Measurements from ENCODE around the gene SLC22A31.

DNA sequence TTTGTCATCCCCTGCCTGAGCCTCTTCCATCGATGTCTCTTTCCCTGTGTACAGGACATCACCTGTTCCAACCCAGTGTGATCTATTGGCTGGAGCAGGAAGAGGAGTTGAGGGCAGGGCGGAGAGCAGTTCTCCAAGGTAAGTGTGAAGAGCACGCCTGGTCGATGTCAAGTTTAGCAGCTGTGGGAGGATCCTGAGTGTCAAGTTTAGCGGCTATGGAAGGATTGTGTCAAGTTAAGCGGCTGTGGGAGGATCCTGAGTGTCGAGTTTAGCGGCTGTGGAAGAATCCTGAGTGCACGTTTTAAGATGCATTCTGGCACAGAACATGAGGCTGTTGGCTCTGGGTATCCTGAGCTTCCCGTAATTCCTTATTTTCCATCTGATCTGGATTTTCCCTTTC, 24.3 kb upstream of the SLC22A31 start:
- TF ChIP-seq RAD21 (CRISPR knock-in tag; conservative IDR thresholded peaks at IDR 0.05 in 1 of 2, IDR thresholded peaks at IDR 0.05 in 1 of 2) (no peak), HNRNPUL1 (IDR thresholded peaks at IDR 0.05; ENCODE audit: low read length) (no peak), TAF1 (IDR thresholded peaks at IDR 0.05; ENCODE audit: control insufficient read depth, extremely low read depth, insufficient read depth, low read length, severe bottlenecking) (no peak), ZBTB5 (IDR thresholded peaks at IDR 0.05) (no peak), ETV6 (IDR thresholded peaks at IDR 0.05; ENCODE audit: borderline replicate concordance in 1 of 2, low read depth in 2 of 2, low read length in 1 of 2) (no peak), ETV6 (CRISPR knock-in tag; IDR thresholded peaks at IDR 0.05; ENCODE audit: borderline replicate concordance) (no peak), YY1 (IDR thresholded peaks at IDR 0.05; ENCODE audit: borderline replicate concordance in 1 of 3, control insufficient read depth in 1 of 3, extremely low read depth in 1 of 3, insufficient read depth in 3 of 3, insufficient read length in 1 of 3, insufficient replicate concordance in 2 of 3, low read depth in 1 of 3, low read length in 2 of 3) (no peak), TBP (optimal IDR thresholded peaks at IDR 0.05; ENCODE audit: low read depth, low read length) (no peak), YBX1 (IDR thresholded peaks at IDR 0.05) (no peak), ZKSCAN8 (CRISPR knock-in tag; IDR thresholded peaks at IDR 0.05) (no peak), GABPA (tag; conservative IDR thresholded peaks at IDR 0.05; ENCODE audit: low read depth) (no peak), LARP7 (IDR thresholded peaks at IDR 0.05) (no peak)
- TF ChIP-seq, protein P1, sequence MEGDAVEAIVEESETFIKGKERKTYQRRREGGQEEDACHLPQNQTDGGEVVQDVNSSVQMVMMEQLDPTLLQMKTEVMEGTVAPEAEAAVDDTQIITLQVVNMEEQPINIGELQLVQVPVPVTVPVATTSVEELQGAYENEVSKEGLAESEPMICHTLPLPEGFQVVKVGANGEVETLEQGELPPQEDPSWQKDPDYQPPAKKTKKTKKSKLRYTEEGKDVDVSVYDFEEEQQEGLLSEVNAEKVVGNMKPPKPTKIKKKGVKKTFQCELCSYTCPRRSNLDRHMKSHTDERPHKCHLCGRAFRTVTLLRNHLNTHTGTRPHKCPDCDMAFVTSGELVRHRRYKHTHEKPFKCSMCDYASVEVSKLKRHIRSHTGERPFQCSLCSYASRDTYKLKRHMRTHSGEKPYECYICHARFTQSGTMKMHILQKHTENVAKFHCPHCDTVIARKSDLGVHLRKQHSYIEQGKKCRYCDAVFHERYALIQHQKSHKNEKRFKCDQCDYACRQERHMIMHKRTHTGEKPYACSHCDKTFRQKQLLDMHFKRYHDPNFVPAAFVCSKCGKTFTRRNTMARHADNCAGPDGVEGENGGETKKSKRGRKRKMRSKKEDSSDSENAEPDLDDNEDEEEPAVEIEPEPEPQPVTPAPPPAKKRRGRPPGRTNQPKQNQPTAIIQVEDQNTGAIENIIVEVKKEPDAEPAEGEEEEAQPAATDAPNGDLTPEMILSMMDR (IDR thresholded peaks at IDR 0.05 in 2 of 3, conservative IDR thresholded peaks at IDR 0.05 in 1 of 3; ENCODE audit: insufficient read depth in 2 of 3, low read depth in 1 of 3, low read length in 3 of 3) = no peak
